GM19239 (cell line): ENCODE measurements around the gene NPC2.

Experiments
- DNase-seq: peaks from one replicate; pipeline ENCODE4 v3.0.0; 2011; ENCODE audit warnings: low spot score; ENCODE audit not compliant: insufficient read length
- FAIRE-seq: peaks from 2 replicates; lab custom pipeline; 2011; peaks lifted over from hg19 to GRCh38; lab: Jason Lieb, UNC

The NPC2 gene

GRCh38 chr14:74434294-74434693 lies 58.8 kb downstream of the NPC2 start:
- DNase-seq (no peak), FAIRE-seq (no peak)

- no peak for FAIRE-seq
- DNase-seq, result no peak
These were observed 63.1 kb downstream of the NPC2 start for GRCh38 chr14:74429991-74430390.
